CD4-positive, alpha-beta T cell treated with Interferon alpha-2 for 1 hour (primary cell): Measurements from ENCODE around the gene RBM47.
A peak's percentile ranks its signal among the peaks of the same experiment; 100 is the strongest.

Experiments
- DNase-seq, 2 donors: peaks; one replicate each; pipeline ENCODE4 v3.0.0-alpha.2; 2020 to 2022

Gene RBM47

GRCh38 chr4:40586729-40587128 is 42.9 kb downstream of the RBM47 start:
- DNase-seq = peak in 1 of 2 donors; percentile 57

GRCh38 chr4:40586034-40586433 is 43.6 kb downstream of the RBM47 start:
- DNase-seq = no peak

DNA sequence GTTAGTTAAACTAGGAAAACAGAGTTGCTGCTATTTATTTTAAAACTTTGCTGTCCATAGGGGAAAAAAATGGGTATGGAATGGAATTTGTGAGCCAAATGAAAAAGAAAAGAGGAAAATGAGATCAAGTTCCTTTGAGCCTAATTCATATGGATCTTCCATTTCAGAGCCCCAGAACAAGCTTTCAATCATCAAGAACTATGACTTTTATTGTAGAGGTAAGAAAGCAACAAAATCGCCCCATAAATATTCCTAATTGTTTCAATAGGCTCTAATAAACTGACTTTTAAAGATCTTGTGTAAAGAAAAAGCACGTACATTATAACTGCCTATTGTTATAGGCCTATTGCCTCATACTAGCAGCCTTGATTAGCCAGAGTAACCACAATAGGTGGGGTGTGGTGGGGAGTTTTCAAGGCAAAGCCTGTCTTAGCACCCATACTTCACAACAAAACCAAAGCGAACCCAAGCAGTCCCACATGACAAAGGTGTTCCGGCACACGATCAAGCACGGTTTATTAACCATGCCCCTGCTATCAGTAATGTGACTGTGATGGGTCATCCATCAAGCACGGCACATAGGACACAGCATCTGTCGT is 44.4 kb downstream of the RBM47 start:
- no peak for DNase-seq

- no peak for DNase-seq
Observed at GRCh38 chr4:40584517-40585141, 45.0 kb downstream of the RBM47 start.

GRCh38 chr4:40583850-40584439 is 45.7 kb downstream of the RBM47 start:
- no peak for DNase-seq

- DNase-seq = no peak
Observed at GRCh38 chr4:40582413-40582812, 47.3 kb downstream of the RBM47 start.

- DNase-seq = no peak
Observed at GRCh38 chr4:40581254-40582140, 48.2 kb downstream of the RBM47 start.

DNA sequence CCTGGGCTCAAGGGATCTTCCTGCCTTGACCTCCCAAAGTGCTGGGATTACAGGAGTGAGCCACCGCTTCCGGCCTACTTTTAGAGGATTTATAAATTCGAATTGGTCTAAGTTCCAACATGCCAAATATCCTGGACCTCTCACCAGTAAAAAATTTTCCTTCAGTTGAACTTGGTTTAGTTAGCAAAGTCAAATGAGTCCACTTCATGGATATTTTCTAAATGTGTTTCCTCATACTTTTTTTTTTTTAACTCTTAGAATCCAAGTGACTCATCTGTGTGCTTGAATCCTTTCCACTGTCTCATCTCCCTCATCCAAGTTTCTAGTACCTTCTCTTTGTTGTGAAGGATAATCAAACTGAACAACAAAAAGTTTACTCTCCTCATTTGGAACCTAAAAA is 49.7 kb downstream of the RBM47 start:
- DNase-seq = no peak

- no peak for DNase-seq
Observed at GRCh38 chr4:40577588-40578253, 51.9 kb downstream of the RBM47 start.

GRCh38 chr4:40576651-40577480 is 52.8 kb downstream of the RBM47 start:
- DNase-seq = peak; percentile 51 to 87

DNA sequence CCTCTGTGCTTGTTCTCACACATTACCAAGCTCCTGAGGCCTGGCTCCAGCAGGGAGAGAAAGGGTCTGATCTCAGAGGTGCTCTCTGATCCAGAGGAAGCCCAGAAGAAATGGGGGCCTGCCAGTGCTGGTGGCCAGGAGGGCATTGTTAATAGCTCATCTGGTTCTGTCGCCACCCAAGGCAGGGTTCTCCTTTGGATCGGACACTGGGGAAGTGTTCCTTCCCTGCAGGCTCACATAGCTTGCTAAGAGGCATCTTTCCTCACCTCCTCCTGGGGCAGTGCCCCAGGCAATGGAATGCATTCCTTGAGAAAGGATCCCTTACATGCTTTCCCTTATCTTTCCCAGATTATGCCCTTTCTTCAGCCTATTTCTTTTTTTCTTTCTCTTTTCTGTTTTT is 53.8 kb downstream of the RBM47 start:
- DNase-seq = no peak

DNA sequence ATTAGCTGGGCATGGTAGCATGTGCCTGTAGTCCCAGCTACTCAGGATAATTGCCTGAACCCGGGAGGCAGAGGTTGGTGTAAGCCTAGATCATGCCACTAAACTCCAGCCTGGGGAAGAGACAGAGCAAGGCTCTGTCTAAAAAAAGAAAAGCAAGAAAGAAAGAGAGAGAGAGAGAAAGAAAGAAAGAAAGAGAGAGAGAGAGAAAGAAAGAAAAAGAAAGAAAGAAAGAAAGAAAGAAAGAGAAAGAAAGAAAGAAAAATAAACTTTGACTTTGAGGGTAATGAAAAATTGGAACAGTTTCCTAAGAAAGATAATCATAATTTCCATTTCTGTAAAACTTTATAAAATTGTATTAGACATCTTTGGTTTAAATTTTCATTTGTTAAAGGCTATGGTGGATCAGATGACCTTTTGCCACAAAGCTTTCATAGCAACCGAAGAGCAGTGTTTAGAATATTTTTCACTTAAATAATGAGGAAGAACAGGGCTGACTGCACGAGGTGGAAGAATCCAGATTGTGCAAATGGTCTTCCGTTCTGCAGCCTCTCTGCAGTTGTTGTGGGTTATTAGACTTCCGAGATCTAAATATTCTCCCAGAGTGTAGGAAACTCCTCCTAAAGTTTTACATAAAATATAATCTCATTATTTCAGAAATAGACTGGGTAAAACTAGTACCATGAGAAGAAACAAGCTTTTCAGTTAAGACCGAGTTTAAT is 55.9 kb downstream of the RBM47 start:
- peak; percentile 16 to 48 for DNase-seq

GRCh38 chr4:40572692-40573310 is 56.9 kb downstream of the RBM47 start:
- no peak for DNase-seq

DNA sequence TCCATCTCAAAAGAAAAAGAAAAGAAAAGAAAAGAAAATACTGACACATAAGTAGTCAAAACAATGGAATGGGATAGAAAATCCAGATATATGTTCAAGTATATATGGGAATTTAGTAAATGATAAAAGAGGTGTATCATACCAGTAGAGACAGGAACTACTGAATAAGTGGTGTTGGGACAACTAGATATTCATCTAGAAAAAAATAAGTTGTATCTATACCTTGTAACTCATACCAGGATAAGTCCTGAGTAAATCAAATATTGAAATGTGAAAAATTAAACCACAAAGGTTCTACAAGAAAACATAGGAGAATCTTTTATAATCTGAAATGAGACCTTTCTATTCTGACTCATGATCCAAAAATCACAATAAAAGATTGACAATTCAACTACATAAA is 58.5 kb downstream of the RBM47 start:
- no peak for DNase-seq

GRCh38 chr4:40570348-40571077 is 59.2 kb downstream of the RBM47 start:
- DNase-seq = no peak

- no peak for DNase-seq
Observed at GRCh38 chr4:40564815-40565483, 64.7 kb downstream of the RBM47 start.

DNA sequence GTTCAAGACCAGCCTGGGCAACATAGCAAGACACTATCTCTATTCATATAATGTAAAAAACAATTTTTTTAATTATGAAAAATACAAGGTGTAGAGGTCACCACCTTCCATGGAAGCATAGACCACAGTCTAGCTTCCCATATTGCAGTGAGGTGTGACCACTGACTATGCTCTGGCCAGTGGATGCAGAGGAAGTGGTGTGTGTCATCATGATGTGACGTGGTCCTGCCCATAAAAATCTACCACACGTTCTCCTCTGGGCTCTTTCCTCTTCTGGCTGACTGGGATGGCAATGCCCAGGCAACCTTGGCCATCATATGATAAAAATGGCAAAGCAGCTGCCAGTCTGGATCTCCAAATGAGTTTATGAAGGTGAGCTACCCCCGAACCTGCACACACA is 65.7 kb downstream of the RBM47 start:
- DNase-seq = peak in 1 of 2 donors; percentile 67

DNA sequence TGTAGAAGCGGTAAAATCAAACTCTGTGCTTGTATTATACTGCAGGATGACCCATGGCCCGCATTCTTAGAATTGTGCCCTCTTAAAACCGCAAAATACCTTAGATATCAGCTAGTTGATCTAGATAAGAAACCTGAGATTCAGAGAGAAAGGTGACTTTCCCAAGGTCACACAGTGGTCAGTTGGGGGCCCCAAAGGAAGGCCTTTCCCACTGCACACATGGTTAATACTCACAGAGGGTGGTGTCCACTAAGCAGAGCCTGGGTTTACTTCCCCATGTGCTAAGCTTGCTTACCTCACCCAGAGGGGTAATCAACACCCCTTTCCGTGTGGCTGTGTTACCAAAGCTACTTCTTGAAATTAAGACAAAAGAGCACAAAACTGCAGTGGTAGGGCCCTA is 66.3 kb downstream of the RBM47 start:
- DNase-seq = peak in 1 of 2 donors; percentile 55

DNA sequence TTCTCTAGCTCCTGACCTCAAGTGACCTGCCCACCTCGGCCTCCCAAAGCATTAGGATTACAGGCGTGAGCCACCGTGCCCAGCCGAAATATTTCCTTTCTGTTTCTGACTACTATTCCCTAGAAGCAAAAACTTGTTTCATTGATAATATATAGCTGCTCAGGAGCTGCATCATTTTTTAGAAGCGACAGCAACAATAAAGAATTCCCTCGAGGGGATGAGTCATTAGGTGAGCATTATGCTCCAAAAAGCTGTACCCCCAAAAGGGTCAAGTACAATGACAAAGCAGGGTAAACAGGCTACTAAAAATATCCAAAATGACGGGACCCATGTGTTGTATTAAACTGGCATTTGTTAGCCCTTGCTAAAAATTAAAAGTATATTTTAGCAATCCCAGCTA is 67.0 kb downstream of the RBM47 start:
- DNase-seq = no peak

- DNase-seq = peak in 1 of 2 donors; percentile 6
Observed at GRCh38 chr4:40562208-40562607, 67.5 kb downstream of the RBM47 start.
